Upper lobe of right lung (tissue), 1 donor: ENCODE data around the gene OR11L1. TPM values are rescaled to one million over a fixed set of nuclear protein-coding genes. Genes with fewer than 3 reads are reported as not detected.
A peak's percentile ranks its signal among the peaks of the same experiment; 100 is the strongest.

Source experiments
- ATAC-seq: fragments of 200-7000 bp; cut with Tn5 transposase; one replicate; pipeline ENCODE4 v1.9.1; 2020; ENCODE audit warnings: mild to moderate bottlenecking, moderate library complexity
- DNase-seq: peaks from one replicate; pipeline ENCODE4 v3.0.0-alpha.2; 2020
- H3K27ac ChIP-seq: fragments of 200-600 bp; one replicate; pipeline ENCODE4 v1.8.0; 2022
- H3K27me3 ChIP-seq: fragments of 200-600 bp; one replicate; pipeline ENCODE4 v1.8.0; 2022; ENCODE audit warnings: mild to moderate bottlenecking
- H3K36me3 ChIP-seq: fragments of 200-600 bp; one replicate; pipeline ENCODE4 v1.8.0; 2022
- H3K4me1 ChIP-seq: fragments of 200-600 bp; one replicate; pipeline ENCODE4 v1.8.0; 2022
- H3K4me3 ChIP-seq: fragments of 200-600 bp; one replicate; pipeline ENCODE4 v1.8.0; 2022; ENCODE audit warnings: mild to moderate bottlenecking
- H3K9me3 ChIP-seq: fragments of 200-600 bp; one replicate; pipeline ENCODE4 v1.8.0; 2022
- CTCF ChIP-seq: fragments of 200-600 bp; IDR thresholded peaks from one replicate; pipeline ENCODE4 v1.8.0; 2022; ENCODE audit warnings: antibody characterized with exemption
- intact Hi-C: fragments of 100-400 bp; cut with DNase I; formaldehyde crosslinking; loops from one replicate; pipeline ENCODE4 v1.11.0; 2022
- total RNA-seq: library from RNA; stranded (reverse); fragmentation: NEBNext Ultra II Directional; extraction: Animal tissue kit (Norgen Biotek cat#: 25700); gene quantifications from one replicate; pipeline ENCODE4 v1.2.1, GENCODE V29; 2021
- donor health status: DM: no; HTN: yes; CAD: no; lungs with severe emphysema.

The OR11L1 gene
- total RNA-seq, 1 donor from 2014 or later = not detected

- ATAC-seq = no peak
These were observed 16.4 kb upstream of the OR11L1 start for GRCh38 chr1:247857985-247858619.

GRCh38 chr1:247857069-247857984 is 15.6 kb upstream of the OR11L1 start, which contains the start of gene TRIM58:
Gene TRIM58 (plus strand): TSS chr1:247857187. CDS start chr1:247857247, 60 bp downstream.
- peak; percentile 82 for ATAC-seq
- peak; percentile 66 for DNase-seq
- no peaks in the 10 kb centered on the region for H3K4me1 ChIP-seq
- no peaks in the 10 kb centered on the region for H3K36me3 ChIP-seq
- peak within 1 kb of the TSS; percentile 41 for H3K4me3 ChIP-seq
- H3K27me3 ChIP-seq = peaks cover 9% of the 10 kb centered on the region
- no peak within 1 kb of the TSS for H3K27ac ChIP-seq
- no peak for TF ChIP-seq CTCF
- intact Hi-C loops = no loop called here
- no peaks in the 10 kb centered on the region for H3K9me3 ChIP-seq

More at GRCh38 chr1:247857985-247858619, 16.4 kb upstream of the OR11L1 start:
- intact Hi-C loops = no loop called here
- H3K36me3 ChIP-seq = no peaks in the 10 kb centered on the region
- no peak for TF ChIP-seq CTCF
- no peak overlapping the region for H3K27ac ChIP-seq
- peak overlapping the region; percentile 41 for H3K4me3 ChIP-seq
- peaks cover 9% of the 10 kb centered on the region for H3K27me3 ChIP-seq
- H3K4me1 ChIP-seq = no peaks in the 10 kb centered on the region
- no peaks in the 10 kb centered on the region for H3K9me3 ChIP-seq
- no peak for DNase-seq

GRCh38 chr1:247855911-247856310 is 14.2 kb upstream of the OR11L1 start:
- H3K27ac ChIP-seq = no peak overlapping the region
- no peak overlapping the region for H3K4me3 ChIP-seq
- no peaks in the 10 kb centered on the region for H3K4me1 ChIP-seq
- intact Hi-C loops = no loop called here
- DNase-seq (no peak), ATAC-seq (no peak)
- no peaks in the 10 kb centered on the region for H3K9me3 ChIP-seq
- no peak for TF ChIP-seq CTCF
- H3K36me3 ChIP-seq = no peaks in the 10 kb centered on the region
- peaks cover 9% of the 10 kb centered on the region for H3K27me3 ChIP-seq

GRCh38 chr1:247854899-247855545 is 13.3 kb upstream of the OR11L1 start:
- no peak for TF ChIP-seq CTCF
- H3K27me3 ChIP-seq = peaks cover 9% of the 10 kb centered on the region
- H3K4me3 ChIP-seq = no peak overlapping the region
- intact Hi-C loops = no loop called here
- H3K27ac ChIP-seq = no peak overlapping the region
- no peaks in the 10 kb centered on the region for H3K9me3 ChIP-seq
- no peaks in the 10 kb centered on the region for H3K36me3 ChIP-seq
- ATAC-seq = no peak
- no peaks in the 10 kb centered on the region for H3K4me1 ChIP-seq
- DNase-seq = no peak

- Histone ChIP-seq H3K36me3 (no peaks in the 10 kb centered on the region), H3K4me1 (no peaks in the 10 kb centered on the region), H3K4me3 (no peak overlapping the region), H3K27me3 (no peaks in the 10 kb centered on the region), H3K27ac (no peak overlapping the region), H3K9me3 (no peaks in the 10 kb centered on the region)
- DNase-seq (no peak), ATAC-seq (no peak)
- no peak for TF ChIP-seq CTCF
- intact Hi-C loops = no loop called here
These were observed 7.9 kb upstream of the OR11L1 start for GRCh38 chr1:247849616-247850015.
